OCI-LY1 (cell line): ENCODE data around the gene SCAF8.

ENCODE experiments used
- H2AFZ ChIP-seq: fragments of 200-600 bp; sonication (generic), shearing (Covaris generic); 2 replicates; pipeline ENCODE4 v1.6.0; 2014; ENCODE audit warnings: antibody characterized with exemption, mild to moderate bottlenecking, low read length
- H3F3A ChIP-seq: fragments of 200-600 bp; sonication (generic), shearing (Covaris generic); 2 replicates; pipeline ENCODE4 v1.6.0; 2014; ENCODE audit warnings: mild to moderate bottlenecking, antibody characterized with exemption, low read length, moderate library complexity; ENCODE audit not compliant: insufficient read depth
- H3K27ac ChIP-seq: fragments of 200-600 bp; sonication (generic); 2 replicates; pipeline ENCODE4 v1.5.1; 2014; ENCODE audit warnings: low read length, mixed run types, mild to moderate bottlenecking, low read depth; ENCODE audit not compliant: poor library complexity, severe bottlenecking
- H3K27me3 ChIP-seq: fragments of 200-600 bp; sonication (generic); 2 replicates; pipeline ENCODE4 v1.6.0; 2014; ENCODE audit warnings: antibody characterized with exemption, mild to moderate bottlenecking, low read length, moderate library complexity; ENCODE audit not compliant: insufficient read depth
- H3K36me3 ChIP-seq: fragments of 200-600 bp; sonication (generic); 2 replicates; pipeline ENCODE4 v1.6.1; 2014; ENCODE audit warnings: mild to moderate bottlenecking, antibody characterized with exemption, low read length, moderate library complexity, mixed read lengths; ENCODE audit not compliant: insufficient read depth
- H3K4me1 ChIP-seq: fragments of 200-600 bp; sonication (generic); 2 replicates; pipeline ENCODE4 v1.5.1; 2014; ENCODE audit warnings: mild to moderate bottlenecking, low read length, moderate library complexity; ENCODE audit not compliant: insufficient read depth, severe bottlenecking
- H3K4me2 ChIP-seq: fragments of 200-600 bp; sonication (generic), shearing (Covaris generic); 2 replicates; pipeline ENCODE4 v1.6.1; 2014; ENCODE audit warnings: low read length
- H3K4me3 ChIP-seq: fragments of 200-600 bp; sonication (generic); 2 replicates; pipeline ENCODE4 v1.5.1; 2014; ENCODE audit warnings: low read length, low read depth, mild to moderate bottlenecking, mixed read lengths; ENCODE audit not compliant: poor library complexity, severe bottlenecking
- H3K79me2 ChIP-seq: fragments of 200-600 bp; shearing (Covaris generic); 2 replicates; pipeline ENCODE4 v1.6.1; 2016; ENCODE audit warnings: mixed run types, low read length, mixed read lengths; ENCODE audit not compliant: insufficient read depth
- H3K9ac ChIP-seq: fragments of 200-600 bp; sonication (generic), shearing (Covaris generic); 2 replicates; pipeline ENCODE4 v1.6.1; 2014; ENCODE audit warnings: mild to moderate bottlenecking, low read length, mixed read lengths
- H3K9me2 ChIP-seq: fragments of 200-600 bp; sonication (generic), shearing (Covaris generic); 2 replicates; pipeline ENCODE4 v1.6.1; 2014; ENCODE audit warnings: low read depth, mild to moderate bottlenecking, low read length, mixed read lengths
- H3K9me3 ChIP-seq: fragments of 200-600 bp; shearing (Covaris generic); 2 replicates; pipeline ENCODE4 v1.6.1; 2014; ENCODE audit warnings: low read length, mixed read lengths
- H4K20me1 ChIP-seq: fragments of 200-600 bp; sonication (generic), shearing (Covaris generic); 2 replicates; pipeline ENCODE4 v1.6.0; 2016; ENCODE audit warnings: mild to moderate bottlenecking, low read length; ENCODE audit not compliant: insufficient read depth
- EZH2 ChIP-seq: fragments of 200-600 bp; sonication (generic), shearing (Covaris generic); IDR thresholded peaks from 2 replicates; pipeline ENCODE4 v1.8.0; 2017; ENCODE audit warnings: borderline replicate concordance, mixed run types, mild to moderate bottlenecking, antibody characterized with exemption, low read length, moderate library complexity, mixed read lengths
- TF ChIP-seq, protein P1 (sequence below): fragments of 200-600 bp; sonication (generic), shearing (Covaris generic); IDR thresholded peaks from 2 replicates; pipeline ENCODE4 v1.5.1; 2017; ENCODE audit warnings: mild to moderate bottlenecking, antibody characterized with exemption, low read length, moderate library complexity, mixed read lengths

SCAF8 gene

GRCh38 chr6:154830771-154831170, 97.6 kb downstream of the SCAF8 start:
- Histone ChIP-seq H3K9me3 (no peaks in the 10 kb centered on the region), H3K27ac (no peak overlapping the region), H3K79me2 (0 out of 2 replicates have a peak, but pooled peaks cover under 1% of the 10 kb centered on the region), H3K27me3 (no peaks in the 10 kb centered on the region), H2AFZ (no peak overlapping the region), H3K4me3 (no peak overlapping the region), H3F3A (no peaks in the 10 kb centered on the region; the same call in 1 of the 2 replicates), H3K9me2 (no peaks in the 10 kb centered on the region), H3K4me1 (no peaks in the 10 kb centered on the region), H3K36me3 (peaks cover 78% of the 10 kb centered on the region), H4K20me1 (no peaks in the 10 kb centered on the region), H3K4me2 (no peak overlapping the region), H3K9ac (no peak overlapping the region)
- TF ChIP-seq EZH2, result no peak
- TF ChIP-seq, protein P1, sequence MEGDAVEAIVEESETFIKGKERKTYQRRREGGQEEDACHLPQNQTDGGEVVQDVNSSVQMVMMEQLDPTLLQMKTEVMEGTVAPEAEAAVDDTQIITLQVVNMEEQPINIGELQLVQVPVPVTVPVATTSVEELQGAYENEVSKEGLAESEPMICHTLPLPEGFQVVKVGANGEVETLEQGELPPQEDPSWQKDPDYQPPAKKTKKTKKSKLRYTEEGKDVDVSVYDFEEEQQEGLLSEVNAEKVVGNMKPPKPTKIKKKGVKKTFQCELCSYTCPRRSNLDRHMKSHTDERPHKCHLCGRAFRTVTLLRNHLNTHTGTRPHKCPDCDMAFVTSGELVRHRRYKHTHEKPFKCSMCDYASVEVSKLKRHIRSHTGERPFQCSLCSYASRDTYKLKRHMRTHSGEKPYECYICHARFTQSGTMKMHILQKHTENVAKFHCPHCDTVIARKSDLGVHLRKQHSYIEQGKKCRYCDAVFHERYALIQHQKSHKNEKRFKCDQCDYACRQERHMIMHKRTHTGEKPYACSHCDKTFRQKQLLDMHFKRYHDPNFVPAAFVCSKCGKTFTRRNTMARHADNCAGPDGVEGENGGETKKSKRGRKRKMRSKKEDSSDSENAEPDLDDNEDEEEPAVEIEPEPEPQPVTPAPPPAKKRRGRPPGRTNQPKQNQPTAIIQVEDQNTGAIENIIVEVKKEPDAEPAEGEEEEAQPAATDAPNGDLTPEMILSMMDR, result no peak

- Histone ChIP-seq H3K79me2 (peaks cover 19% of the 10 kb centered on the region), H3F3A (no peaks in the 10 kb centered on the region), H3K9me2 (no peaks in the 10 kb centered on the region), H3K27ac (no peak overlapping the region), H3K9me3 (no peaks in the 10 kb centered on the region), H2AFZ (no peak overlapping the region), H3K36me3 (peaks cover 50% of the 10 kb centered on the region), H3K9ac (no peak overlapping the region), H3K27me3 (no peaks in the 10 kb centered on the region), H4K20me1 (no peaks in the 10 kb centered on the region), H3K4me3 (no peak overlapping the region), H3K4me1 (no peaks in the 10 kb centered on the region), H3K4me2 (no peak overlapping the region)
- TF ChIP-seq, protein P1, result no peak
- no peak for TF ChIP-seq EZH2
These were observed 102.1 kb downstream of the SCAF8 start for GRCh38 chr6:154835307-154835706.

DNA sequence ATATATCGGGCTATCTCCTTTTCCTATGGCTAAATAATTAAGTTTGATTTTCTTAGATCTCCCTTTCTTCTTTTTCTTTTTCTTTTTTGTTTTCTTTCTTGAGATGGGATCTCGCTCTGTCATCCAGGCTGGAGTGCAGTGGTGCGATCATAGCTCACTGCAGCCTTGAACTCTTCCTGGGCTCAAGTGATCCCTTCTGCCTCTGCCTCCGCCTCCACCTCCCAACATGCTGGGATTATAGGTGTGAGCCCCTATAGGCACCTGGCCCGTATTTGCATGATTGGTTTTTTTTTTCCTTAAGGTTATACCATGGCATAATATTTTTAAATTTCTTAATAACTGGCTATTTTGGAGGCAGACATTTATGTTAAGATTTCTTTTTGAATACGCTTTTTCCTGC, 106.3 kb downstream of the SCAF8 start:
- H3K27me3 ChIP-seq, result no peaks in the 10 kb centered on the region
- H3K9me2 ChIP-seq, result no peaks in the 10 kb centered on the region
- no peak overlapping the region for H3K27ac ChIP-seq
- no peak overlapping the region for H3K4me3 ChIP-seq
- H4K20me1 ChIP-seq, result no peaks in the 10 kb centered on the region
- H3K4me2 ChIP-seq, result no peak overlapping the region
- no peak for TF ChIP-seq EZH2
- TF ChIP-seq, protein P1, result no peak
- peaks cover 21% of the 10 kb centered on the region; the same call in 1 of the 2 replicates for H3K36me3 ChIP-seq
- no peak overlapping the region for H2AFZ ChIP-seq
- no peak overlapping the region for H3K9ac ChIP-seq
- H3K9me3 ChIP-seq, result no peaks in the 10 kb centered on the region
- peaks cover 27% of the 10 kb centered on the region for H3K79me2 ChIP-seq
- no peaks in the 10 kb centered on the region for H3K4me1 ChIP-seq
- H3F3A ChIP-seq, result no peaks in the 10 kb centered on the region; the same call in 1 of the 2 replicates
